NCI-H1092 treated with DMSO at 0.1 percent for 48 hours (cell line): ENCODE measurements around the gene PRIMPOL.
"Not testable (repeated sequence)": the region's sequence is repeated elsewhere in the genome, so short reads cannot be mapped to it uniquely, and the experiment has no call there.

Experiments used
- DNase-seq: peaks from one replicate; lab custom pipeline; 2025; lab: John Stamatoyannopoulos, UW

The PRIMPOL gene

DNA sequence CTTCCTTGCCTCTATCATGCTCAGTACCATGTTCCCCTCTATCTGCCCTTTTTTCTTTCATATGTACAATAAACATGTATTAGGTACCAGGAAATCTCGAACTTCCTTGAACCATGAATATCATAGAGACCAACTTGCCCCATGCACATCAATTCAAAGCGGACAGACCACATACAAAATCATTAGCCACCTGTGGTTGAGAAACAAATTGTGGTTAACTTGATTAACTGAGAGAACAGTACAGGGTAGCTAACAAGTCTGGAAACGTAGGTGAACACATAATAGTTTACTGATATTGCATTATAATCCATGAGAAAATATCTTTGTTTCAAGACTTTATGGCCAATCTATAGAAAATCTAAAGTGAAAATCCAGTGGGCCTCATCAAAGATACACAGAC lies 8.5 kb upstream of the PRIMPOL start:
- DNase-seq, result no peak

- no peak for DNase-seq
Measured at GRCh38 chr4:184641451-184641850, 8.1 kb upstream of the PRIMPOL start.

DNA sequence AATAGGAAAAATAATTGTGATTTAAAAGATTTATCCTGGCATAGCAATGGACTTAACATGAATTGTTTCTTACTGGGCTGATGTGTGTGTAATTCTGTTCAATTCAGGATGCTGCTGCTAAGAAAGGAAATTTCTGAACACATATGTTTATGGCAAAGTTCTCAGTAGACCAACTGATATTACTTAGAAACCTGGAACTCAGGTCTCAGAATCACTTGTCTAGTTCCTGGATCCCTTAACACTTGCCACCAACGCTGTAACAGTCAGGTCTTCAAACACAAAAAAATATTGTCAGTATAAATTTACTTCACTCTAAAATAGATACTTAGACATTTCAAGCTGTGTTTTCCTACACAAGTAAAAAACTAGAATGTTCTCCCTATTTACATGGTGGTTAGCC lies 5.8 kb upstream of the PRIMPOL start:
- DNase-seq, result no peak

- DNase-seq, result no peak
Measured at GRCh38 chr4:184644553-184645307, 4.8 kb upstream of the PRIMPOL start.

DNA sequence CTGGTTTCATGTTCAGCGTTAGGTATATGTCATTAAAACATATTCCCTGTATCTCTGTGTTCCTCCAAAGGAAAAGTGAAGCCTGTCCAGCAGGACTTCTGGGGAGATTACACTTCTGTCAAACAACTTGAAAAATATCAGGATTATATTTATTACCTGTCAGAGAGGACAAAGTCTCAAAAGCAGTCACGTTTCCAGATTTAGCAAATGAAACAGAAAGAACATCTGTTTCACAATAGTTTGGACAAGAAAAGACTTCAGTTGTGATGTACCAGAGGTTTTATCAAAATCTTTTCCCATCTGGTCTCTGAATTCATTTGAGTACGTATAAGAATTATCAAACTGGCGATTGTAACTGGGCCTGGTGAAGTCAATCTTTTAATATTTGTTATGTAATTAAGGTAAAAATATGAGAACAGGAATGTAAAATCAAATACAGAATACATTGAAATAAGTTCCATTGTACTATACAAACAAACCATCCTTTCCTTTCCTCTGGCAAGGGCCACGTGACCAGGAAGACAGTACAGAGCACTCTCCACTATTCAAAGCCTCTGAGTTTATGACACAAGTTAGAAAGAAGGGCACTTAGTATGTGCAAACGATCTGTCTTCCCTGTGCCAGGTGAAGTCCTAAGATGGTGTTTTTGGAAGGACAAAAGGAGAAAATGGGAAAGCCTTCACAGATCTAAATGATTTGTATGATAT lies 3.5 kb upstream of the PRIMPOL start:
- no peak for DNase-seq

DNA sequence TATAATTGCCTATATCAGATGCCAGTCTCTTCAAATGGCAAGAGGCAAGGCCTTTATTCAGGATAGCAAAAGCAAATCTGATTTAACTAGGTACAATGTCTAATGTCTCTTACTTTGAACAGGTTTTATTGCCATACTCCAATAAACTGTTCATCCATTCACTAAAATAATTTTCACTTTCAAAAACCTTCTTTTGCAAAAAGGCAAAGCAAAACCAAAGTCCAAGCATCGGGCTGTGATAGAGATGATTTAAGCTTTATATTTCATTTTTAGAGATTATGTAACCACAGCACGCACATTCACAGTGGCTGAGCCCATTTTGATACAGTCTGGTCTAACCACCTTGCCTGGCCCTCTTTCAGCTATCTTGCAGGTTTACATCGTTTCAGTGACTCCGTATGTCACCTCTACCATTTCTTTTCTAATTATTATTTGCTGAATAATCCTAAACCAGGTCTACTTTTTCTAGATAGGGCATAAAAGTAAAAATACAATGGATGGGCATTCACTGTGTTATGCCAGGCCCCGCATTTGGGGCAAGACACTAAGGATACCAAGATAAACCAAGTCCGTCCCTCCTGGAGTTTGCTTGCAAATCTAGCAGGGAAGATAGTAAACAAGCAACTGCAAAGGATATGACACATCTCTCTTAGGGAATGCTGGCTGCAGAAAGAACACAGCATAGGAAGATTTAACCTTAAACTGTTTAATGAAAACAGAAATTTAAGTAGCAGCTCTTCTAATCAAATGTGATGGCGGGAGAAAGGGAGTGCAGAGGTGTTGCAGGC lies 2.1 kb upstream of the PRIMPOL start:
- DNase-seq, result no peak

GRCh38 chr4:184648054-184648312 lies 1.6 kb upstream of the PRIMPOL start:
- DNase-seq, result peak; percentile 23

- peak; percentile 44 for DNase-seq
Measured at GRCh38 chr4:184648313-184649025, 1.1 kb upstream of the PRIMPOL start.

GRCh38 chr4:184649971-184650855 lies 675 bp downstream of the PRIMPOL start:
- peak; percentile 57 for DNase-seq

DNA sequence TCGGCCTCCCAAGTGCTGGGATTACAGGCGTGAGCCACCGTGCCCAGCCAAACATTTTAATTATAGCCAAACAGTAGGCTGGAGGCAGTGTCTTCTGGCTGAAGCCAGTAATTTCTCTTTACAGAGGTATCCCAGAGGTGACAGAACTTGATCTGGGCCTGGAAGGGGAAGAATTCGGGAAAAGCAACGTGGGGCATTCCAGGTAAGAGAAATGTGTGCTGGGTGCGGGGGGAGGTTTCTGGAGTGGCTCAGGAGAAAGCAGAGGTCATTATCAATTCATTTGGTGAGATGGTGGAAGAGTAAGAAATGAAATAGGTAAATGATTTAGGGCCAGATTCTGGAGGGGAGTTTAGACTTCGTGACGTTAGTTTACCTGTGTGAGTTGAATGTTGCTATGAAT lies 2.4 kb downstream of the PRIMPOL start:
- no peak for DNase-seq

- not testable (repeated sequence) for DNase-seq
Measured at GRCh38 chr4:184652681-184653080, 3.1 kb downstream of the PRIMPOL start.

DNA sequence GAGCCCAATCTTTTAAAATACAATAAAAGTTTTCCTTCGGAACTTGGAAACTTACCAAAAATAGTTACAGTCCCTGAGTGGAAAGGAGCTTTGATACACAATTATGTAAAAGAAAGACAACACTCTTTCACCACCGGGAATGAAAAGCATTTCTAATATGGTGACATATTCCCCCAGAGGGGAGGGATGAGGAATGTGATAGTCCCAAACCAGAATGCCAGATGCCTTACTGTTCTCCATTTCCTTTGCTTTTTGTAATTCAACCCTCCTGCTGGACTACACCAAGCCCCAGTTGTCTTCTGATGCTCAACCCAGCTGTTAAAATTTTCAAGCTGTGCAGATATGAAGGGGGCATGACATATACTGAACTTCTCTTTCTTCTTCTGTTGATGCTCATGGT lies 4.1 kb downstream of the PRIMPOL start:
- no peak for DNase-seq

DNA sequence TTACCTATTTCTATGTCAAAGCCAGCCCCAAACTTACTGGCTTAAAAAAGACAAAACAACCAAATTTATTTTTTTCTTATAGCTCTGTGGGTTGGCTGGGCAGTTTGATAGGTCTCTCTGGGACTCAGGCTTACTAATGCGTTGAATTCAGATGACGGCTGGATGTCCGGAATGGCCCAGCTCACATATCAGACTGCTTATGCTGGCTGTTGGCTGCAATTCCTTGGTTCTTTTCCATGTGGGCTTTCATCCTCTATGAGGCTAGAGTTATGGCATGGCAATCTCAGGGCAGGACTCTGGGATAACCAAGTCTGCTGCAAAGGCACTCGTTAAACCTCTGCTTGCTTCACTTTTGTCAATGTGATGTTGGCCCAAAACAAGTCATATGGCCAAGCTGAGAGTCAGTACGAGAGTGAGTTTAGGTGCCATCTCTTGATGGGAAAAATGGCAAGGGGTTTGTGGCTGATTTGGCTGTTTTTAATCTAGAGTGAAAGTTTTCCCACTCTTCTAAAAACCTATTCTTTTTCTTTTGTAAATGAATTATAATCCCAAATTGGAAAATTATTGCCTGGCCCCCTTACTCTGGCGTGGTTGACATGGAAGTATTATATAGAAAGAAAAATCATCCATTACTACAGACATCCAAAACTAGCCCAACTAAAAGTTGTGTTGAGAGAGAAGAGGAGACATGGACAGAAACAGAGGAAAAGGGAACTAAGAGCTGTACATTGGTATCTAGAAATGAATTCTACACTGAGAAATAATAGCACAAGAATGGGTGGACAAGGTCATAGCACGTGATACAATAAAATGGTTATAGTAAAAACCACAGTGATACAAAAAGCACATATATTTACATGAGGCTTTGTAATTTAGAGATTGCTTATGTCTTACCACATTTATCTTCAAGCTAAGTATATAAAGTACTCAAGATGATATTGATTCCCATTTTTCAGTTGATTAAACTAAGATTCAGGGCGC lies 6.6 kb downstream of the PRIMPOL start:
- DNase-seq, result no peak

DNA sequence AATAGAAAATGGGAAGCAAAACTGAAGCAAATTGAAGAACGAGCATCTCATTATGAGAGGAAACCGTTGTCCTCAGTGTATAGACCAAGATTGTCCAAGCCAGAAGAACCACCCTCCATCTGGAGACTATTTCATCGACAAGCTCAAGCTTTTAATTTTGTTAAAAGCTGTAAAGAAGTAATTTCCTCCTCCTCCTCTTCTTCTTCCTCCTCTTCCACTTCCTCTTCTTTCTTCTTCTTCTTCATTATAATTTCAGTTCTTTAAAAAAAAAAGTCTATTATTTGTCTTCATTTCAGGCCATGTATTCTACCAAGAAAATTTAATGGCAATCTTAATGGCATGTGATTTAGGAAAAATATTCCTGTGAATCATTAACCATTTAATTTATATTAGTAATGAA lies 7.6 kb downstream of the PRIMPOL start:
- no peak for DNase-seq

DNA sequence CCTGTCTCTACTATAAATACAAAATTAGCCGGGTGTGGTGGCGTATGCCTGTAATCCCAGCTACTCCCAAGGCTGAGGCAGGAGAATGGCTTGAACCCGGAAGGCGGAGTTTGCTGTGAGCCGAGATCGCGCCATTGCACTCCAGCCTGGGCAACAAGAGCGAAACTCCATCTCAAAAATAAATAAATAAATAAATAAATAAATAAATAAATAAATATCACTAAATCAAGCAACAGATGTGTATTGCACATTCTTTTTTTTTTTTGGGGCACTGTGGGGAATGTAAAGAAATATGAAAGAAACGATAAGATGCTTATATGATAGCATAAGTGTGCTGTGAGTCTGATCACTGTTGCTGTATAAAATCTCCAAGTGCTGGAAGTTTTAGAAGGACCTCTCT lies 8.3 kb downstream of the PRIMPOL start:
- DNase-seq, result not testable (repeated sequence)

GRCh38 chr4:184660978-184661377 lies 11.4 kb downstream of the PRIMPOL start:
- no peak for DNase-seq

GRCh38 chr4:184662236-184662635 lies 12.7 kb downstream of the PRIMPOL start:
- DNase-seq, result no peak

DNA sequence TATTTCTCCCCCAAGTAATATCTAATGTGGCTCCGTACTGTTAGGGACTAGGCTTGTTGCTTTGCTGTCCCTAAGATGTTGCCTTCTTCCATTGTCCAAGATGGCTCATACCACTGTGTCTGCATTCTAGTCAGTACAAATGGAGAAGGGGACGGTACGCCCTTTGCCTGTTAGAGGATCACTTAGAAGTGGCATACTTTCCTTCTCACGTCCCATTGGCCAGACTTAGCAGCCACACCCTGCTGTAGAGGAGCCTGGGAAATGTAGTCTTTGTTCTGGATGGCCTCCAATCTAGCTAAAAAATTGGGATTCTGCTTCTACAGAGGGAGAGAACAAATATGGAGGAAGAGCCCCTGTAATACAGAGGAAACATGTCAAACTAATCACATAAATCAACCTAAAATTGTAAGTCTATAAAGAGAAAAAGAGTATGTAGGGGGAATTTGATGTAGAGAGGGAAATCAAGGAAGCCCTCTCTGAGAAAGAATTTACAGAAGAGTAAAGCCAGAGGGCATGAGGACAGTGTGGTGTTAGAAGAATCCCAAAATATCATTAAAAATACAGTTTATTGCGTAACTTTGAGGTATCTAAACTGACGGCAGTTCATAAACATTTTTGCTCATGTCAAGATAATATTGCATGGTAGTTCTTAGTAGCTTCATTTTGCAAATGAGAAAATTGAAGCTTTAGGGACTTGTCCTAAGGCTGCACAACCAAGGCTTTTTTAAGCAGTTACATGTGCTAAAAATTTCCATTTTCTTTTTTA lies 15.1 kb downstream of the PRIMPOL start:
- no peak for DNase-seq

- no peak for DNase-seq
Measured at GRCh38 chr4:184666670-184667069, 17.1 kb downstream of the PRIMPOL start.
